ENCODE data around the gene ESYT2.

Gene ESYT2

GRCh38 chr7:158738841-158739240 lies 90.5 kb downstream of the ESYT2 start:
- no peak for DNase-seq

- no peak for DNase-seq
Observed at GRCh38 chr7:158737064-158737695, 92.1 kb downstream of the ESYT2 start.

- DNase-seq, result no peak
Observed at GRCh38 chr7:158735935-158736334, 93.4 kb downstream of the ESYT2 start.

DNA sequence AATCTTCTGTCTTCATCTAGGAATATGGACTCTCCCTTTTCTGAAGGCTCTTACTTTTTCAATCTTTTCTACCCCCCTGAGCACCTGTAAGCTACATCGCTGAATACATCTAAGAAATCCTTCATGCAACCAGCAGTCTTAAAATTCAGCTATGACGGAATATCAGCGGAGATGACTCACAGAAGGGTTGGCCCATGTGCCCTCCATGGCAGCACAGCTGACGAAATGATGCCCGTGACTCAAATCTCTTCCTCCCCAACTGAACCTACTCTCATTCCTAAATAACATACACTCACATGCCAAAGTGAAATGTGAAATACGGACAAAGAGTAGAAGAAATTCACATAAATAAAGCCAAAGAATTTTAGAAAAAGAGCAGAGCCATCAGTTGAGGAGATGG lies 94.4 kb downstream of the ESYT2 start:
- DNase-seq, result no peak

DNA sequence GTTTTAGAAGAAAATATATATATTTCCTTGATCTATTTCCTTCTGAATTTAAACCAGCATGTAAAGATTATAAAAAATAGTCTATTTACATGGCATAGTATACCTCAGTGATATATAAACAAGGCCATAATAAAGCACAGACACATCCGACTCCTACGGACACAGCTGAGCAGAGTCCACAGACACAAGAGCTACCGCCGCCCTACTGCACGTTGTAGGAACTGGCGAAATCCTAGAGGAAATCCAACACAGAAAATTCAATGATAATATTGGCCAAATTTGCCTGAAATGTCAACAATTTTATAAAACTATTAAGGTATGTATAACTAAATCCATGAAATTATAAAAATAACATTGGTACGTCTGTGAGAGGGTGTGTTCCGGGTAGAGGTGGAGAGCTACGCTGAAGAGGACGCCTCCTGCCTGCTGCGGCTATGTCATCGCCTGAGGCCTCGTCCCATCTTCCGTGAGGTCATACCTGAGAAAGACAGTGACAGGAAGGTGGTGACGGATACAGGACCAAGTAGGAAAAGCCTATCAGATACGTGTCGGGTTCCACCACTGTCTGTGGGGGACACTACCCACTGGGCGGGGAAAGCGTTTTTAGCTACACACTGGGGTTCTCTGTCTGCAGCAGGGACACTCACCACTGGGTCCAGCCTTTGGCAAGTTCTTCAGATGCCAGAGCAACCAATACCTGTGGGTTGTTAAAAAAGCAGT lies 95.4 kb downstream of the ESYT2 start:
- DNase-seq, result no peak

DNA sequence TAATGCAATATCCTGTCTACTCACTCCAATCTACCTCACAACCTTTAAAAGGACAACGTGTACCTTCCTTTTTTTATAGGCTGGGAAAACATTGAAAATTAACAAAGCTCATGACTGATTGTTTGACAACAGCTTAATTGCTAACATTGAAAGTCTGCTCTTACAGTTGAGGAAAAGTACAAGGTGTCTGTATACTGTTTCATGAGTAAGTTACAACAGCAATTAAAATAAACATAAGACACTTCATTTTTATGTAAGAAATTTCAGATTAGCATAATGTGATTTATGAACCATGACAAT lies 96.1 kb downstream of the ESYT2 start:
- no peak for DNase-seq

DNA sequence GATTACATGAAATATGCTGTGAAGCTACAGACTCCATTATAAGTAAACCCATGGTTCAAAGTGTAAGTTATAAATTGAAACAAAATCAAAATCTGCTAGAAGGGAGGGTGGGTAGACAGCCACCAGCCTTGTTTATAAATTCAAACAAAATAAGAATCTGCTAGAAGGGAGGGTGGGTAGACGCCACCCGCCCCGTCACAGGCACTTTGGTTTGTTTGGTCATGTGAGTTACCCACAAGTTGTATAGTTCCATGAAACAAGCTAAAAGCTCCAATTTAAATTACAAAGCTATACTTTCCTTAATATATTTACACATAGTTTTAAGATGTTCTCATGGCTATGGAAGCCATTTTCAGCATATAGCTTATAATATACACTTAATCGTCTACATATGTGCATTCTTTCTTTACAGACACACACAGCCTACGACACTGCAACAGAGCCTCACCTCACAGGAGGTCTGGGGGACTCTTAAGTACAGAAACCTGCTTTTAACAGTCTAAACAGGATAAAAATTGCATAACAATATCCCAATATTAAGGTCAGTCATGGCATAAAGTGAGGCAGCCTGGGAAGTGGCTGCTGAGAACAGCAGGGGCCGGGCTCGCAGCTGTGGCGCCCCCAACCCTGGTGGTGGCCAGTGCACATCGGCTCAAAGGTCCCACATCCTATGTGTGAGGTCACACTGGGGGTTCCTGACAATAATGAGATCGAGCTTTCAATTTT lies 96.7 kb downstream of the ESYT2 start:
- no peak for DNase-seq

DNA sequence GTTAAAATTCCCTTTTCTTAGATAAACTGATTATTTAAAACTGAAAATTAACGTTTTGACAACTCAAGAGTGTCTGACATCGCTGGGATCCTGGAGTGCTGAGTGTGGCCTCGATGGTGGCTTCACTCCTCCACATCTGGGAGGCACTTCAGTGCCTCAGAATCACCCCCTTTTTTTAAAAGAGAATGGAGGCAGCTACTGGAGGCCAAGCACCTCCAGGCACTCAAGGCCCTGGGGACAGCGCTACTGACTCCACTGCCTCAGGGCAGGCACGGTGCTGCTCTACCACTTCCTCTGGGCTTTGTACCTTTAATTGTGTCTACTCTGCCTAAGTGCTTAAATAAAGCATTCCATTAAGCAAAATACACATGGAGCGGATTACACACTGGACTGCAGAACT lies 97.5 kb downstream of the ESYT2 start:
- no peak for DNase-seq

DNA sequence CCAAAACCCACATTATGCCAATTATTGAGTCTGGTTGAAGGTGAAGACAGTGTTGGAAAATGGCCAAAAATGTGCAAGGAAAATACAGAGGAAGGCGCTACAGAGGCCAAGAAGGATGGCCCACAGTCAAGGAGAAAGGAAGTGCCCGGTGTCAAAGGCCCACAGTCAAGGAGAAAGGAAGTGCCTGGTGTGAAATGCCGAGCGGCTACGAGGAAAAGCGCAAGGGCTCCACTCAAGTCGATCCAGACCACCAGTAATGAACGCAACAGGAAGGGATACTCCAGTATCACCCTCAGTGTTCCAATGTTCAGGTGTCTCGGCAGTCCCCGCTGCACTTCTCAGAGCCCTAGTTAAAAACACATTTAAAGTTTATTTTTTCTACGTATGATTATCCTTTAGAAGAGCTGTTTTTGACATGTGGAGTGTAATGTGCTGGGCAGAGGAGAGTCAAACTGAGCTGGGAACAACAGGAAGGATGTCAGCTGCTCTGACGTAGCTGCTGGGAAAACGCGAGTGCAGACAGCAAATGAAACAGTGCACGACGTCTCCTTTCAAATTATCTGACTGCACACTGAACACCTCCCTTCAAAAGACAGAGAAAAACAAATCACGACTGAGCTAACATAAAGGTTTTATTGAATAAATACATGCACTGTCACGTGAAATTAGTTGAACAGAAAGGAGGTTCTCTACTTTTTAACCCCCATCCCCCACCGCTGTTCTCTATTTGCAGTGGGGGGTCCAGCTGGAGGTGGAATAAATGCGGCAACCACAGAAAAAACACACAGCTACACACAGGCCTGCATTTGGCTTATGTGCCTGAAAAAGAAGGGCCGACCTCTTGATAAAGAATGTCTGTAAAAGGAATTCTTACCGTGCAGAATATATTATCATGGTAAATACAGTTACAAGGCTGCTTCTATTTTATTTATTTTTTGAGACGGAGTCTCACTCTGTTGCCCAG lies 98.6 kb downstream of the ESYT2 start:
- DNase-seq, result no peak

DNA sequence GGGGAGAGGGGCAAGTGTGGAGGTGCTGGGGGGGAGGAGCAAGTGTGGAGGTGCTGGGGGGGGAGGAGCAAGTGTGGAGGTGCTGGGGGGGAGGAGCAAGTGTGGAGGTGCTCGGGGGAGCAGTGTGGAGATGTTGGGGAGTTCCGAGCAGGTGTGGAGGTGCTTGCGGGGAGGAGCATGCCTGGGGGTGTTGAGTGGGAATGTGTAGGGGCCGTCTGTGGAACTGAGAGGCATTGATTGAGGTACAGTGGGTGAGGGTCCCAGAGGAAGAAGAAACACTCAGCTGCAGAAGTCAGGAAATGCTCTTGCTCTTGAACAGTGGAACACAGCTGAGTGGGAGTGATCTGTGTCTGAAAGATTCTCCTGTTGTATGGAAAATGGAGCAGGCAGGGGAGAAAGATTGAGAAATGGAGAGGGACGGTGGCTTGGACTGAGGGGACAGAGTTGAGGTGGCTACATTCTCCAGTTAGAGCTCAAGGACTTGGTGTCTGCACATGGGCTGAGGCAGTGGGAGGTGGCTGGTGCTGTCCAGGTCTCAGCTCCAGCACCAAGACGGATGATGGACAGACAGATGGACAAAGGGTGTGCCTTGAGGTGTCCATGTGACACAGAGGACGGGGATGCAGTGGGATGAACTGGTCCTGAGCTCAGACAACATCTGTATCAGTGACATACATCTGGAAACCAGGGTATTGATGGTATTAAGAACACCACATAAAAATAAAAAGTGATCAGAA lies 99.5 kb downstream of the ESYT2 start:
- no peak for DNase-seq

GRCh38 chr7:158728911-158729645 lies 100.2 kb downstream of the ESYT2 start:
- DNase-seq, result no peak

DNA sequence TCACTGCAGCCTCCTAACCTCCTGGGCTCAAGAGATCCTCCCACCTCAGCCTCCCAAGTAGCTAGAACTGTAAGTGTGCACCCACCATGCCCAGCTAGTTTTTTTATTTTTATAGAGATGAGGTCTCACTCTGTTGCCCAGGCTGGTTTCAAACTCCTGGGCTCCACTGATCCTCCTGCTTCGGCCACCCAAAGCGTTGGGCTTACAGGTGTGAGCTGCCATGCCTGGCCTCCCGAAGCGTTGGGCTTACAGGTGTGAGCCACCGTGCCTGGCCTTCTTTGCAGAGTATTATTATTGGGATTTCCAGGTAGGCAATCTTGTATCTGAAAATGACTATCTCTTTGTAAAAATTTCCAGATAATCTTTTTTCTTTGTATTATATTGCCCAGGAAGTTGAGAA lies 101.6 kb downstream of the ESYT2 start:
- no peak for DNase-seq

DNA sequence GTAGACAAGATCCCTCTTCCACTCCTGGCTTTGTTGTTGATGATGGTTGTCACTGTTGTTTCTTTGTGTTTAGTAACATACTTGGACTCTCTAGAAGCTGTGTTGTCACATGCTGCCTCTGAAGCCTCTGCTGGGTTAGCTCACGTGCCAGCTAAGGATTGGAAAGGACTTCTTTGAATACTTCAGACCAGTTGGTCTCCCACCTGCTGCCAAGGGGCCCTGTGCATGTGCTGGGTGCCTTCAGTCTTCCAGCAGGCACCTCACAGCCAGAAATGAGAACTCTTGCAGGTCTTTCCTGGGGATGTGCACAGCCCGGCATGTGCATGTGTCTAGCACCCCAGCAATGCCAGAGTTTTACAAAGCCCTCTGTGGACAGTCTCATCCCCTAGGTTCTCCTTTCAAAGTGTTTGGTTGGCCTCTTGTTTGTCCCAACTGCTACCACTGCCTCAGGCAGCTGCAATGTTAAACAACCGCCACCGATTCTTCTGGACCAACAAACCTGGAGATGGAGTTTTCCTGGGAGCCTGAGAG lies 103.0 kb downstream of the ESYT2 start:
- no peak for DNase-seq

GRCh38 chr7:158725506-158725800 lies 103.9 kb downstream of the ESYT2 start:
- no peak for DNase-seq

DNA sequence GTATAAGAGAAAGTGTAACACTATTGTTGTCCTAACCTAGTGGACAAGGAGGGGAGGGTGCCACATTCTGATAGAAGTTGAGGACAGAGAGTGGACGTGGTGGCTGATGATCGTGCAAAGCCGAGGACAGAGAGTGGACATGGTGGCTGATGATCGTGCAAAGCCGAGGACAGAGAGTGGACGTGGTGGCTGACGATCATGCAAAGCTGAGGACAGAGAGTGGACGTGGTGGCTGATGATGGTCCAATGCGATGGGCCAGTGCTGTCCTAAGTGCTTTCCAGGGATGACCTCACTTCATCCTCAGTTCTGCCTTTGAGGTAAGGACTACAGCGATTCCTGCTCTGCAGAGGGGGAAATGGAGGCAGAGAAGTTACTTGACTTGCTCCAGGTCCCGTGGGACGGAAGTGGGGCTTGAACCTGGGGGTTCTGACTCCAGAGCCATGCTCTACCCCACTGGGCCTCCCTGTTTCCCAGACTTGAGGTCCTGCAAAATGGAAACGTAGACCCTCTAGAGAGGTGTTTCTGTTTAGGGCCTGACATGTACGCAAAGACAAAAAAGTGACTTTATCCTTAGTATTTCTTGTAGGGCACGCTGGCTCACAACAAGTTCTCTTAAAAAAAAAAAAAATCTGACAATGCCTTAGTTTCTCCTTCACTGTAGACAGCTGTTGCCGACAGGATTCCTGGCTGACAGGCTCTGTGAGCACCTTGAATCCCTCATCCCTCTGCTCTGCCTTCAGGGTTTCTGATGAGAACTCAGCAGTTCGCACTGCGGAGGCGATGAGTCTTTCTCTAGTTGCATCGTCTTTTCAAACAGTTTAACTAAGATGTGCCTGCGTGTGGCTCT lies 104.4 kb downstream of the ESYT2 start:
- no peak for DNase-seq

- DNase-seq, result no peak
Observed at GRCh38 chr7:158723714-158724385, 105.5 kb downstream of the ESYT2 start.

- no peak for DNase-seq
Observed at GRCh38 chr7:158723266-158723665, 106.0 kb downstream of the ESYT2 start.

GRCh38 chr7:158722574-158723237 lies 106.6 kb downstream of the ESYT2 start:
- no peak for DNase-seq

GRCh38 chr7:158720112-158720511 lies 109.2 kb downstream of the ESYT2 start:
- no peak for DNase-seq

DNA sequence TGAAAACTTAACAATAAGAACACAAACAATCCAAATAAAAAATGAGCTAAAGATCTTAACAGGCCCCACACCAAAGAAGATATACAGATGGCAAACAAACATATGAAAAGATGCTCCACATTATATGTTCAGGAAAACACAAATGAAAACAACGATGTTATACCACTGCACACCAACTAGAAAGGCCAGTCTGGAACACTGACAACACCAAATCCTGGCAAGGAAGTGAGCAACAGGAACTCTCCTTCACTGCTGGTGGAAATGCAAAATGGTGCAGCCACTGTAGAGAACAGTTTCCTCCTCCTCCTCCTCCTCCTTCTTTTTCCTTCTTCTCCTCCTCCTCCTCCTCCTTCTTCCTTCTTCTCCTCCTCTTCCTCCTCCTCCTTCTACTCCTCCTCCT lies 112.5 kb downstream of the ESYT2 start:
- DNase-seq, result no peak
